IgD-negative memory B cell (primary cell): ENCODE data around the gene CSHL1. TPM values are rescaled to one million over a fixed set of nuclear protein-coding genes. Genes with fewer than 3 reads are reported as not detected.
"Not testable (repeated sequence)": the region's sequence is repeated elsewhere in the genome, so short reads cannot be mapped to it uniquely, and the experiment has no call there.

ENCODE experiments used
- H3K27ac Mint-ChIP-seq, 3 donors: one replicate each; pipeline ENCODE4 v1.8.0; 2020 to 2022; ENCODE audit warnings: mild to moderate bottlenecking in 3 of 3, mixed read lengths in 3 of 3, moderate library complexity in 1 of 3
- H3K27me3 Mint-ChIP-seq: one replicate; pipeline ENCODE4 v1.8.0; 2021; ENCODE audit warnings: mixed read lengths
- H3K36me3 Mint-ChIP-seq: one replicate; pipeline ENCODE4 v1.8.0; 2020; ENCODE audit warnings: mild to moderate bottlenecking, mixed read lengths
- H3K4me1 Mint-ChIP-seq, 3 donors: one replicate each; pipeline ENCODE4 v1.8.0; 2020 to 2022; ENCODE audit warnings: mixed read lengths in 3 of 3, mild to moderate bottlenecking in 1 of 3
- H3K4me3 Mint-ChIP-seq, 4 donors: one replicate each; pipeline ENCODE4 v1.8.0; 2020 to 2022; ENCODE audit warnings: mild to moderate bottlenecking in 4 of 4, mixed read lengths in 4 of 4, moderate library complexity in 3 of 4
- H3K9me3 Mint-ChIP-seq, 3 donors: one replicate each; pipeline ENCODE4 v1.8.0; 2020 to 2021; ENCODE audit warnings: mixed read lengths in 3 of 3, mild to moderate bottlenecking in 1 of 3
- polyA plus RNA-seq: library from polyadenylated mRNA; unstranded; fragments of 300-500 nt; fragmentation: Illumina TruSeq; gene quantifications from one replicate; pipeline ENCODE4 v1.2.3, GENCODE V29; 2021

The CSHL1 gene
- polyA plus RNA-seq, 1 donor from 2014 or later: not detected

DNA sequence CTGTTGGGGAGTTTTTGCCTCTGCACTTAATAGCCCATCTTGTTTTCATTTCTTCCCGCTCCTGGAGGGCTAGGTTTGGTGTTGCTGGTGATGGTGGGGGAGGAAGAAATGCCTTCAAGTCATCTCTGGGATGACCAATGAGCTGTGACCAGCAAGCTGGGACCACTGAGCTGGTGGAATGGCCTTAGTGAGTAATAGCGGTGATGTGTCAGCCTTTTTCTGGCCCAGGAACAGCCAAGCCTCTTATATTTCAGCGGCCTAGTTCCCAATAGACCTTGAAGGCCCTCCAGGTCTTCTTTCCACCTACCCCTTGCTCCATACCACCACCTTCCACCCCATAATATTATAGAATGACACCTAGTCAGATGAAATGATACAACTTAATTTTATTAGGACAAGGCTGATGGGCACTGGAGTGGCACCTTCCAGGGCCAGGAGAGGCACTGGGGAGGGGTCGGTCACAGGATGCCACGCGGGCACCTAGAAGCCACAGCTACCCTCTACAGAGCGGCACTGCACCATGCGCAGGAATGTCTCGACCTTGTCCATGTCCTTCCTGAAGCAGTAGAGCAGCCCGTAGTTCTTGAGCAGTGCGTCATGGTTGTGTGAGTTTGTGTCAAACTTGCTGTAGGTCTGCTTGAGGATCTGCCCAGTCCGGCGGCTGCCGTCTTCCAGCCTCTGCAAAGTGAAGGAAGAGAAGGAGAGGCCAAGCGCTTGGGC is 39.3 kb downstream of the CSHL1 start:
- not testable (repeated sequence) for H3K9me3 Mint-ChIP-seq, H3K27me3 Mint-ChIP-seq, H3K36me3 Mint-ChIP-seq, H3K4me3 Mint-ChIP-seq, H3K4me1 Mint-ChIP-seq, H3K27ac Mint-ChIP-seq

GRCh38 chr17:63870292-63870665 is 40.8 kb downstream of the CSHL1 start:
- not testable (repeated sequence) for H3K36me3 Mint-ChIP-seq, H3K27me3 Mint-ChIP-seq, H3K9me3 Mint-ChIP-seq, H3K4me3 Mint-ChIP-seq, H3K4me1 Mint-ChIP-seq, H3K27ac Mint-ChIP-seq

- H3K27me3 Mint-ChIP-seq, H3K4me3 Mint-ChIP-seq, H3K27ac Mint-ChIP-seq, H3K36me3 Mint-ChIP-seq, H3K4me1 Mint-ChIP-seq, H3K9me3 Mint-ChIP-seq: not testable (repeated sequence)
These were observed 41.4 kb downstream of the CSHL1 start for GRCh38 chr17:63869491-63870291.

GRCh38 chr17:63866625-63867024 is 44.4 kb downstream of the CSHL1 start:
- H3K4me3 Mint-ChIP-seq, H3K4me1 Mint-ChIP-seq, H3K36me3 Mint-ChIP-seq, H3K9me3 Mint-ChIP-seq, H3K27me3 Mint-ChIP-seq: not testable (repeated sequence)
- peak overlapping the region in 1 of 3 donors; percentile 31 for H3K27ac Mint-ChIP-seq

Other genes with a start within 250 kb of the CSHL1 start
- 845 TPM for gene LIMD2, start 211.1 kb downstream of the CSHL1 start, polyA plus RNA-seq
- gene STRADA, start 169.5 kb downstream of the CSHL1 start, polyA plus RNA-seq: 24.9 TPM
- 36.7 TPM for gene CCDC47, start 137.7 kb downstream of the CSHL1 start, polyA plus RNA-seq
- 16.2 TPM for gene DDX42, start 137.1 kb downstream of the CSHL1 start, polyA plus RNA-seq
- 139 TPM for gene PSMC5, start 83.8 kb downstream of the CSHL1 start, polyA plus RNA-seq
- 28.7 TPM for gene FTSJ3, start 83.6 kb downstream of the CSHL1 start, polyA plus RNA-seq
- 96.1 TPM for gene SMARCD2, start 68.6 kb downstream of the CSHL1 start, polyA plus RNA-seq
- not detected for gene CSH2, start 37.6 kb downstream of the CSHL1 start, polyA plus RNA-seq
- gene GH2, start 29.3 kb downstream of the CSHL1 start, polyA plus RNA-seq: not detected
- not detected for gene CSH1, start 14.7 kb downstream of the CSHL1 start, polyA plus RNA-seq
- 2.0 TPM for gene GH1, start 7.6 kb upstream of the CSHL1 start, polyA plus RNA-seq
- 1,452 TPM for gene CD79B, start 21.1 kb upstream of the CSHL1 start, polyA plus RNA-seq
- gene SCN4A, start 61.7 kb upstream of the CSHL1 start, polyA plus RNA-seq: 0.10 TPM
- gene PRR29, start 87.1 kb upstream of the CSHL1 start, polyA plus RNA-seq: 3.2 TPM
- 183 TPM for gene ICAM2, start 109.4 kb upstream of the CSHL1 start, polyA plus RNA-seq
- 9.6 TPM for gene ERN1, start 218.9 kb upstream of the CSHL1 start, polyA plus RNA-seq